ENCODE results near the gene TTLL6. TPM values are rescaled to one million over a fixed set of nuclear protein-coding genes. Genes with fewer than 3 reads are reported as not detected.
"Not testable (repeated sequence)": the region's sequence is repeated elsewhere in the genome, so short reads cannot be mapped to it uniquely, and the experiment has no call there.

The TTLL6 gene
- polyA plus RNA-seq, 1 donor from 2014 or later = not detected

- H3K36me3 Mint-ChIP-seq = no peaks in the 10 kb centered on the region
- H3K9me3 Mint-ChIP-seq = peaks cover 0 to 8% (median 8%) of the 10 kb centered on the region in 3 donors
- H3K4me1 Mint-ChIP-seq = peaks cover 5 to 24% (median 14%) of the 10 kb centered on the region in 3 donors
- peak within 1 kb of the TSS; percentile 21 to 38 (median 34) for H3K4me3 Mint-ChIP-seq
- peaks cover 88% of the 10 kb centered on the region for H3K27me3 Mint-ChIP-seq
- H3K27ac Mint-ChIP-seq = peak within 1 kb of the TSS; percentile 39 to 92 (median 84)
These were observed 94.7 kb downstream of the TTLL6 start, which contains the start of gene PRAC1 for GRCh38 chr17:48722201-48722907. Gene PRAC1 (minus strand): TSS chr17:48722518. CDS start chr17:48722392, 126 bp downstream.

GRCh38 chr17:48721009-48721402, 96.0 kb downstream of the TTLL6 start:
- Mint-ChIP-seq H3K27me3 (peaks cover 79% of the 10 kb centered on the region), H3K36me3 (no peaks in the 10 kb centered on the region), H3K4me3 (peak overlapping the region in 1 of 4 donors; percentile 34), H3K27ac (peak overlapping the region in 2 of 3 donors; percentile 84 to 92), H3K9me3 (peaks cover 0 to 8% (median 5%) of the 10 kb centered on the region in 3 donors), H3K4me1 (peaks cover 5 to 24% (median 14%) of the 10 kb centered on the region in 3 donors)

- peaks cover 5 to 24% (median 14%) of the 10 kb centered on the region in 3 donors for H3K4me1 Mint-ChIP-seq
- H3K27me3 Mint-ChIP-seq = peaks cover 77% of the 10 kb centered on the region
- H3K27ac Mint-ChIP-seq = peak overlapping the region; percentile 70 to 92 (median 84)
- H3K4me3 Mint-ChIP-seq = peak overlapping the region in 3 of 4 donors; percentile 34 to 60 (median 56)
- peaks cover 0 to 8% (median 5%) of the 10 kb centered on the region in 3 donors for H3K9me3 Mint-ChIP-seq
- no peaks in the 10 kb centered on the region for H3K36me3 Mint-ChIP-seq
These were observed 96.6 kb downstream of the TTLL6 start for GRCh38 chr17:48720266-48721008.

- Mint-ChIP-seq H3K4me3 (peak overlapping the region in 2 of 4 donors; percentile 60 to 74), H3K27me3 (peaks cover 77% of the 10 kb centered on the region), H3K27ac (peak overlapping the region; percentile 70 to 92 (median 84)), H3K36me3 (no peaks in the 10 kb centered on the region), H3K9me3 (peaks cover 0 to 8% (median 3%) of the 10 kb centered on the region in 3 donors), H3K4me1 (peaks cover 4 to 24% (median 9%) of the 10 kb centered on the region in 3 donors)
These were observed 97.3 kb downstream of the TTLL6 start for GRCh38 chr17:48719642-48720265.

DNA sequence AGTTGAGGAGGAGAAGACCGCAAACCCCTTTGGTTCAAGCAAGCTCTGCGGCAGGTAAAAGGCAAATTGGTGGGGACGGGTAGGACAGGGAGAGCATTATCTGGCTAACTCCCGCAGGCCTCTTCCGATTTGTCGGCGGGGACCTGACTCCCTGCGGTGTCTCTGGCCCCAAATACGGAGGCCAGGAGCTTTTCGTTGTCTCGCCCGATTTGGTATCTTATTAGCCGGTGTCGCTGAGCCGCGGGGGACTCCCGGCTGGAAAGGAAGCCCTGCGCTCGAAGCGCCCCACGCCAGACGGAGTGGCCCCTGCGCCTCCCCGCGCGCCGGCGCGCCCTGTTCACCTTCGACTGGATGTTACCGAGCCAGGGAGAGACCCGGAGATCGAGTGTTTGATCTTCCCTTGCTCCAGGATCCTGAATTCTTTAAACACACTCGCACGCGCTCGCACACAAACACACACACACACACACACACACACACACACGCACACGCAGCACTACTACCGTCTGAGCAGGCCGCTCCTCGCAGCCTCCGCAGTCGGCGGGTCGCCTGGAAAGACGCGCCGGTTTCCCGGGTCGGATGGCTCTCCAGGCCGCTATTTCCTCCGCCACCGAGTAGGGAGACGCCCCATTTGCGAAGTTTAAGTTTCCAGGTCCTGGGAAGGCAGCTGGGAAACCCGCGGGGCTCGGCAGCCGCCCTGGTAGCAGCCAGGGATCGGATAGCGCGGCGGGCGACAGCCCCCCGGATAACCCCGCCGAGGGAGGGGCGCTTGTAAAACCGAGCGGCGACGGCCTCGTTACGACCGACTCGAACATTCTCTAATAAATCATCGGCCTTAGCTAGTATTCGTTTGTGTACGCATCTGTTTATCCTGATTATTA, 98.0 kb downstream of the TTLL6 start:
- peaks cover 0 to 8% (median 3%) of the 10 kb centered on the region in 3 donors for H3K9me3 Mint-ChIP-seq
- no peaks in the 10 kb centered on the region for H3K36me3 Mint-ChIP-seq
- H3K4me3 Mint-ChIP-seq = peak overlapping the region in 2 of 4 donors; percentile 55 to 74
- H3K4me1 Mint-ChIP-seq = peaks cover 0 to 16% (median 4%) of the 10 kb centered on the region in 3 donors
- peak overlapping the region; percentile 86 to 94 (median 92) for H3K27ac Mint-ChIP-seq
- H3K27me3 Mint-ChIP-seq = peaks cover 75% of the 10 kb centered on the region

DNA sequence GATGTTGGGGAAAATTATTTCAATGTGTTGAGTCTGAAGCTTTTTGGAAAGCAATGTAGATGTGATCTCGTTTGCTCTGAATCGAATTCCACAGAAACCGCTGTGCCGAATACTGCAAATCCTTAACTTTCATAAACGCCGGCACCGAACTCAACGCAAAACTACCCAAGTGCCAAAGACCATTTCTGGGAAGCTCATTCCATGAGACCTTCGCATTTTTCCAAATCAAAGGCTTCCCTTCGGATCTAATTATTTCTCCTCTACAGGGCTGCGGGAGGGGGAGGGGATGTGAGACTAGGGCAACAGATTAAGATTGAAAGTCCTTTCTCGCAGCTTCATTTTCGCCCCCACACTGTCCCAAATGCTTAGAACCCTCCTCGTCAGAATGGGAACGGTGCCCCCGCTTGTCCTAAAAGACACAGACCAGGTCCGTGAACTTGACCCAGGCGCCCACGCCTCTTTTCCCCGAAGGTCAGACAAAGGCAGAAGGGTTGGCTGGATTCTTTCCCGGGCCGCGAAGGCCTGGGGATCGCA, 98.7 kb downstream of the TTLL6 start:
- H3K36me3 Mint-ChIP-seq = no peaks in the 10 kb centered on the region
- H3K27ac Mint-ChIP-seq = peak overlapping the region; percentile 86 to 94 (median 92)
- H3K27me3 Mint-ChIP-seq = peaks cover 74% of the 10 kb centered on the region
- H3K4me1 Mint-ChIP-seq = peaks cover 0 to 12% (median 0%) of the 10 kb centered on the region in 3 donors
- H3K9me3 Mint-ChIP-seq = peaks cover 0 to 8% (median 3%) of the 10 kb centered on the region in 3 donors
- peak overlapping the region in 2 of 4 donors; percentile 28 to 55 for H3K4me3 Mint-ChIP-seq

DNA sequence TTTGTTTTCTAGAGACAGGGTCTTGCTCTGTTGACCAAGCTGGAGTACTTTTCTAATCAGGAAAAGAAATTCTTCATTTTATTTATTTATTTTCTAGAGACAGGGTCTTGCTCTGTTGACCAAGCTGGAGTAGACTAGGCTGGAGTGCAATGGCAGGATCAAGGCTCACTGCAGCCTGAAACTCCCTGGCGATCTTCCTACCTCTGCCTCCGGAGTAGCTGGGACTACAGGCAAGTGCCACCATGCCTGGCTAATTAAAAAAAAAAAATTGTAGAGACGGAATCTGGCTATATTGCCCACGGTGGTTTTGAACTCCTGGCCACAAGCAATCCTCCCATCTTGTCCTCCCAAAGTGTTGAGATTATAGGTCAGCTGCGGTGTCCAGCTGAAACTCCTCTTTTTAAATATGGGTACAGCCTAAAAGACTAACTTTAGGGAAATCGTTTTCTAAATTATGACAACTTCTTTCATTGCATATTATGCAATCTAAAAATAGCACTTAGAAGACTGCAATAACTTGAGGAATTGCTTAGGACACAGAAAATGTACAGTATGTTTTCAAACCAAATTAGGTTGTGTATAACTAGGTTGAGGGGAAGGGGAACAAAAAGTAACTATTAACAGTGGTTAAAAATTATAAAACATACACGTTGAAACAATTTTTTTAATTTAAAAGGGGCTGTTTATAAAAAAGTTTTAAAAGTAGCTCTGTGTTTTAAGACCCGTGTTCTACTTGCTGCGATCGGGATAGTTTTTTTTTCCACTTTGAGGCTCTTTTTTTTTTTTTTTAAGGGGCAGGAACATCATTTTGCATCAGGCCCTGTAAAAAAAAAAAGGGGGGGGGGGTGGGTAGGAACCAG, 99.4 kb downstream of the TTLL6 start:
- H3K27ac Mint-ChIP-seq = peak overlapping the region; percentile 90 to 94 (median 92)

GRCh38 chr17:48716549-48716948, 100.5 kb downstream of the TTLL6 start:
- not testable (repeated sequence) for H3K9me3 Mint-ChIP-seq, H3K4me3 Mint-ChIP-seq, H3K36me3 Mint-ChIP-seq
- H3K4me1 Mint-ChIP-seq = peaks cover 0 to 12% (median 0%) of the 10 kb centered on the region in 3 donors
- H3K27me3 Mint-ChIP-seq = peaks cover 66% of the 10 kb centered on the region
- peak overlapping the region in 1 of 3 donors; percentile 57 for H3K27ac Mint-ChIP-seq

More for the DNA sequence above, 99.4 kb downstream of the TTLL6 start:
- Mint-ChIP-seq H3K27me3 (peaks cover 70% of the 10 kb centered on the region), H3K4me3 (peak overlapping the region in 1 of 4 donors; percentile 60), H3K9me3 (peaks cover 0 to 8% (median 3%) of the 10 kb centered on the region in 3 donors), H3K4me1 (peaks cover 0 to 12% (median 0%) of the 10 kb centered on the region in 3 donors), H3K36me3 (no peaks in the 10 kb centered on the region)

DNA sequence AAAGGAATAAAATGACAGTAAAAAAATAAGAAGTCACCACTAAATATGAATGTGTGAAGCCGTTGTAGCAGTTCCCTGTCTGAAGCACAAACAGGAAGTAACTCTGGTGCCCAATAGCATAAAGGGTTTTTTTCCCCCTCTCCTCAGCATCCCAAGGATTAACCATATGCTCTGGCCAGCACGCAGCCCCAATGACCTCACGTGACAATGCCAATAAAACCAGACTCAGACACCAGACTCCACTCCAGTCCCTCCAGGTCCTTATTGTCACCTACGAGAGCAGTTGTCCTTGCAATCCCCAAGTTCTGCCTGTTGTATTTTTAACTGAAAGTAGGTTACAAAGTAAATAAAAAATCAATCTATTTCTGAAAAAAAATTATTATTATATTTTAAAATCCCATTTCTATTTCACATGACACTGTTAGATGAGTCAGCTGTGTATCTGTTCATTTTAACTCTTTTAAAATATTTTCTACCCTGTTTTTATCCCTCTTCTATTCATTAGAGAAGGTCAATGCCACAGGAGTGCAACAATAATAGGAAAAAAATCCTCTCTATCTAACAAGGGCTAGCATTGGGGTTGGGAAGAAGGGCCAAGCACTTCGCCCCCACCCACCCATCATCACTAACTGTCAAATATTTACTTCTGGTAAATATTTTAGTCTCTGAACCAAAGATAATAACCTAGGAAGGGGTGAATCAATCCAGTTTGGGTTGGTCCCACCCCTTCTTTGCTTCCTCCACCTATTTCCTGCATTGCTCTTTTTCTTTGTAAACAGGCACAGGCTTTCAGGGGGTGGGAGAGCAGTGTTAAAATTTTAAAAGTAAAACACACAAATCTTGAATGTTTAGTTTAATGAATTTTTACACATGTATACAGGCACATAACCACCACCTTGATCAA, 101.3 kb downstream of the TTLL6 start:
- Mint-ChIP-seq H3K4me1 (peaks cover 0 to 11% (median 0%) of the 10 kb centered on the region in 3 donors), H3K9me3 (peaks cover 0 to 7% (median 3%) of the 10 kb centered on the region in 3 donors), H3K27ac (peak overlapping the region in 2 of 3 donors; percentile 43 to 45), H3K27me3 (peaks cover 65% of the 10 kb centered on the region), H3K4me3 (no peak overlapping the region), H3K36me3 (no peaks in the 10 kb centered on the region)

All from IgD-negative memory B cell (primary cell).